SU-DHL-6 (cell line): ENCODE results near the gene PIGL.

Source experiments
- H2AFZ ChIP-seq: fragments of 200-600 bp; sonication (generic); 2 replicates; pipeline ENCODE4 v1.6.1; 2014; ENCODE audit warnings: low read depth, mild to moderate bottlenecking, moderate library complexity, mixed read lengths, antibody characterized with exemption, low read length; ENCODE audit not compliant: severe bottlenecking
- H3F3A ChIP-seq: fragments of 200-600 bp; shearing (Covaris generic); 2 replicates; pipeline ENCODE4 v1.6.0; 2016; ENCODE audit warnings: antibody characterized with exemption, mild to moderate bottlenecking; ENCODE audit not compliant: insufficient read depth
- H3K27ac ChIP-seq: fragments of 200-600 bp; sonication (generic); 2 replicates; pipeline ENCODE4 v1.5.1; 2016; ENCODE audit warnings: low read depth, mild to moderate bottlenecking, low read length, moderate library complexity, mixed read lengths
- H3K27me3 ChIP-seq: fragments of 200-600 bp; sonication (generic), shearing (Covaris generic); 2 replicates; pipeline ENCODE4 v1.6.0; 2014; ENCODE audit warnings: mild to moderate bottlenecking, low read length
- H3K36me3 ChIP-seq: fragments of 200-600 bp; sonication (generic); 2 replicates; pipeline ENCODE4 v1.6.1; 2014; ENCODE audit warnings: mild to moderate bottlenecking, low read length, mixed read lengths
- H3K4me2 ChIP-seq: fragments of 300-600, 200-600 bp; shearing (Covaris generic), sonication (generic); 2 replicates; pipeline ENCODE4 v1.6.0; 2014; ENCODE audit warnings: low read length, low read depth, mild to moderate bottlenecking; ENCODE audit not compliant: poor library complexity, severe bottlenecking
- H3K4me3 ChIP-seq: fragments of 200-600 bp; sonication (generic); 2 replicates; pipeline ENCODE4 v1.5.1; 2014; ENCODE audit warnings: antibody characterized with exemption, low read length, mild to moderate bottlenecking, mixed read lengths; ENCODE audit not compliant: insufficient read depth, poor library complexity, severe bottlenecking
- H3K79me2 ChIP-seq: fragments of 200-600 bp; sonication (generic); 2 replicates; pipeline ENCODE4 v1.6.1; 2014; ENCODE audit warnings: mild to moderate bottlenecking, low read length, moderate library complexity; ENCODE audit not compliant: insufficient read depth
- H3K9ac ChIP-seq: fragments of 200-600 bp; sonication (generic); 2 replicates; pipeline ENCODE4 v1.7.0; 2014; ENCODE audit warnings: mild to moderate bottlenecking, low read length
- H3K9me2 ChIP-seq: fragments of 200-600 bp; sonication (generic); replicated peaks from 2 replicates; pipeline ENCODE4 v1.6.1; 2014; ENCODE audit warnings: low read length; ENCODE audit not compliant: insufficient read depth
- H3K9me3 ChIP-seq: fragments of 200-600 bp; sonication (generic); 2 replicates; pipeline ENCODE4 v1.6.1; 2014; ENCODE audit warnings: low read length, mixed read lengths; ENCODE audit not compliant: insufficient read depth
- H4K20me1 ChIP-seq: fragments of 200-600 bp; sonication (generic); 2 replicates; pipeline ENCODE4 v1.6.1; 2014; ENCODE audit warnings: low read depth, mild to moderate bottlenecking, antibody characterized with exemption, low read length, moderate library complexity, mixed read lengths
- CTCF ChIP-seq: fragments of 200-600 bp; sonication (generic); IDR thresholded peaks from one replicate; pipeline ENCODE4 v1.5.1; 2017; ENCODE audit warnings: antibody characterized with exemption, mild to moderate bottlenecking, low read length, moderate library complexity; ENCODE audit not compliant: insufficient read depth, poor library complexity, severe bottlenecking
- EZH2phosphoT487 ChIP-seq: fragments of 200-600 bp; sonication (generic), shearing (Covaris generic); conservative IDR thresholded peaks from 2 replicates; pipeline ENCODE4 v1.6.1; 2018; ENCODE audit warnings: mild to moderate bottlenecking, antibody characterized with exemption, low read length, moderate library complexity, mixed read lengths

PIGL gene

GRCh38 chr17:16285646-16286008 is 68.6 kb downstream of the PIGL start:
- Histone ChIP-seq H3K36me3 (no peaks in the 10 kb centered on the region), H3K9ac (peak overlapping the region; percentile 59), H3K27me3 (no peaks in the 10 kb centered on the region), H3K79me2 (no peaks in the 10 kb centered on the region), H3K9me3 (no peaks in the 10 kb centered on the region), H2AFZ (peak overlapping the region; percentile 84), H3K4me2 (peak overlapping the region; percentile 80), H3K9me2 (no peaks in the 10 kb centered on the region), H3K4me3 (peak overlapping the region; percentile 33), H3F3A (peaks cover 34% of the 10 kb centered on the region), H4K20me1 (no peaks in the 10 kb centered on the region), H3K27ac (peak overlapping the region; percentile 94)
- TF ChIP-seq CTCF (peak; percentile 40), EZH2phosphoT487 (no peak)

DNA sequence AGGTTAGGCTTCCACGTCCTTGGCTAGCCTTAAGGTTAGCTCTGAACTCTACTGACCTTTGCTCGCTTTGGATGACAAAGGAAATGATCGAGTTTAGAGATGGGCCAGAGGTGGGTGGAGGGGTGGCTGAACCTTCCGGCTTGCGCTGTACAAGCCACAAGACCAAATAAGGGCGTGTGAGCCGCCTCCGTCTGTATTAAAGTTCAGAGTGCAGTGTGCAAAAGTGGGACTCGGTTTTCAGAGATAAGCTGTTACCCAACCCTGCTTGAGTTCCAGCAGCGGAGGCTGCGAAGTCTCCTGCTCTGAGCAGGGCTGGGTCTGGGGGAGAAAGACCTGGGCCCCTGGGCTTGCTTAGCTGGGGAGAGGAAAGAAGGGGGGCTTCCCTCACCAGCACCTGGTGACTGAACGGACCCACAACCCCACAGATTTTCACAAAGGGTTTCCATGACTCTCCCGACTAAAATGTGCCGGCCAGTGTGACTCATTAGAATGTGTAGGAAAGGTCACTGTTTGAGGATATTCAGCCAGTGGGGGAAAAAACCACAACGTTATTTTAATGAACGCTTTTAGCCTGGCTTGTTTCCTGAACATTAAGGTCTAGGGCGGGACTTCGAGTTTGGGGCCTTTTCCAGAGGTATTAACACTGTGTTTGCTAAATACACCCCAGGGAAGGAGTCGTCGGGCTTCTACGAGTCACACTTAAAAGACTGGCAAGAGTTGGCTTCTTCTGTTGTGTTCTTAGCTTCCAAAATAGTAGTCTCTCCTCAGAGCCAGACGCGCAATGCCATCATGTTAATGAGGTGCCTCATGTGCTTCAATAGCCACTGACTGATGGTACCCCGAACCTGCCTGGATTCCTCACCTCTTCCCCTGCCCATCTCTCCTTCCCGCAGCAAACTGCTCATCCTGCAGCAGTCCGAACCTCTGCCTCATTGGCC is 69.3 kb downstream of the PIGL start:
- no peak for TF ChIP-seq CTCF
- no peak for TF ChIP-seq EZH2phosphoT487
- no peaks in the 10 kb centered on the region for H3K36me3 ChIP-seq
- H4K20me1 ChIP-seq = no peaks in the 10 kb centered on the region
- H2AFZ ChIP-seq = peak overlapping the region; percentile 84
- no peaks in the 10 kb centered on the region for H3K9me3 ChIP-seq
- peak overlapping the region; percentile 80 for H3K4me2 ChIP-seq
- H3F3A ChIP-seq = peaks cover 34% of the 10 kb centered on the region
- peak overlapping the region; percentile 38 for H3K4me3 ChIP-seq
- H3K27ac ChIP-seq = peak overlapping the region; percentile 94
- H3K79me2 ChIP-seq = no peaks in the 10 kb centered on the region
- no peaks in the 10 kb centered on the region for H3K27me3 ChIP-seq
- no peaks in the 10 kb centered on the region for H3K9me2 ChIP-seq
- H3K9ac ChIP-seq = peak overlapping the region; percentile 59

DNA sequence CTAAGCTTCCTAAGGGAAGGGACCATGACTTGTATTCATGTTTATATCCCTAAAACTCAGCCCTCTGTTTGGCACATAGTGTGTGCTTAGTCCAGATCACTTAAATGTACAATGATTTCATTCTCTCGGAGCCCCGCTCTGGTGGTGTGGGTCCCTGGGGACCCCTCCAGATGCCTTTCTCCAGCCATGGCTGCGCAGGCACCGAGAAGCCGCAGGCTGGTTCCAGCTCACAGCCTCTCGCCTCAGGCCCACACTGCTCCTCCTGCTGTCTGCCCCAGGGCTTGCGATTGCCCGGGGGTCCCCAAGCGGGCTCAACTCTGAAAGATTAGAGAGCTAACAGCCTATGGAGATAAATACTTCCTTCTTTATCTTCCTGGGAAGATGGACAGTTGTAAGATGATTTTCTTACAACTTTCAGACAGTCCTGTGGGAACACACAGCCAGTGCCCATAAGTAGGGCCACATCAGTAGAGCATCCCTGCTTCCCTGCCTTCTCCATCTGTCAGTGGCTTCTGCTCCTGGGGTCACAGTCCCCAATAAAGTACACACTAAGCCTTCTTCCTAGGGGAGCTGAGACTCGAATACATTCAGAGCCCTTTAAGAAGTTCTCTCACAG is 70.0 kb downstream of the PIGL start:
- H3K4me2 ChIP-seq = peak overlapping the region; percentile 80

More for the DNA sequence above, 70.0 kb downstream of the PIGL start:
- no peaks in the 10 kb centered on the region for H4K20me1 ChIP-seq
- no peaks in the 10 kb centered on the region for H3K79me2 ChIP-seq
- peaks cover 34% of the 10 kb centered on the region for H3F3A ChIP-seq
- peak overlapping the region; percentile 84 for H2AFZ ChIP-seq
- peak overlapping the region; percentile 38 for H3K4me3 ChIP-seq
- no peak for TF ChIP-seq EZH2phosphoT487
- peak; percentile 43 for TF ChIP-seq CTCF
- peak overlapping the region; percentile 59 for H3K9ac ChIP-seq
- no peaks in the 10 kb centered on the region for H3K9me2 ChIP-seq
- H3K9me3 ChIP-seq = no peaks in the 10 kb centered on the region
- no peaks in the 10 kb centered on the region for H3K36me3 ChIP-seq
- H3K27ac ChIP-seq = peak overlapping the region; percentile 94
- no peaks in the 10 kb centered on the region for H3K27me3 ChIP-seq
